Stimulated activated CD8-positive, alpha-beta memory T cell treated with anti-CD3 and anti-CD28 coated beads, Interleukin-7, amount 100 ng/mL, for 24 hours (primary cell): Measurements from ENCODE around the gene WDR93.

Experiments used
- DNase-seq: peaks from one replicate; pipeline ENCODE4 v3.0.0-alpha.2; 2020; ENCODE audit warnings: low read depth

Gene WDR93

DNA sequence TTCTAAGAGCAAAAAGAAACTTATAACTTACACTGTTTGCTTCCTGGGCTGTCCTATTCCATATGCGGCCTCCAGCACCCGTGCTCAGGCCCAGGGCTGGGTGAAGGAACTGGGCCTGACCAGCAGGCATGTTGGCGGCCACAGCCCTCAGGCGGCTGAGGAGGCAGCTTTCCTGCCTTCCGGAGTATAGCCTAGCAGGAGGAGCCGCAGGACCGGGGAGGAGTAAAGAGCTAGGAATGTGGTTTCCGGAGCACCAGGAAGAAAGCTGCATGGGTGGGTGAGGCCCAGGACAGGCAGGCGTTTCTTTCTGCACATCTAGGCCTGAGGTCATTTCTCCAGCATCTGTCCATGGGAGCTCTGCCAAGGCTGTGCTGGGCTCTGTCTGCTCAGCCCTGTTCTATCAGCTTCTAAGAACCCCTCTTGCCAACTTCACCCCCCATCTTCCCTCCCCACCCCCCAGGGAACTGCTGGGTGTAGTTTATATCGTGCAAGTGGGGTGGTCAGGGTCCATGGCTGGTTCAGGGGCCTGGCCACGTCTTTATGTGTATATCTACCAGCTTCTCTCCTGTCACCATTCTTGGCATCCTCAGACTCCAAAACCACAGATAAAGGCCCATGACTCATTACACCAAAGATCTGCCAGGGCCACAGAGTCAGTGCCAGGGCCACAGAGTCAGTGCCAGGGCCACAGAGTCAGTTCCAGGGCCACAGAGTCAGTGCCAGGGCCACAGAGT, 27.6 kb upstream of the WDR93 start:
- no peak for DNase-seq

DNA sequence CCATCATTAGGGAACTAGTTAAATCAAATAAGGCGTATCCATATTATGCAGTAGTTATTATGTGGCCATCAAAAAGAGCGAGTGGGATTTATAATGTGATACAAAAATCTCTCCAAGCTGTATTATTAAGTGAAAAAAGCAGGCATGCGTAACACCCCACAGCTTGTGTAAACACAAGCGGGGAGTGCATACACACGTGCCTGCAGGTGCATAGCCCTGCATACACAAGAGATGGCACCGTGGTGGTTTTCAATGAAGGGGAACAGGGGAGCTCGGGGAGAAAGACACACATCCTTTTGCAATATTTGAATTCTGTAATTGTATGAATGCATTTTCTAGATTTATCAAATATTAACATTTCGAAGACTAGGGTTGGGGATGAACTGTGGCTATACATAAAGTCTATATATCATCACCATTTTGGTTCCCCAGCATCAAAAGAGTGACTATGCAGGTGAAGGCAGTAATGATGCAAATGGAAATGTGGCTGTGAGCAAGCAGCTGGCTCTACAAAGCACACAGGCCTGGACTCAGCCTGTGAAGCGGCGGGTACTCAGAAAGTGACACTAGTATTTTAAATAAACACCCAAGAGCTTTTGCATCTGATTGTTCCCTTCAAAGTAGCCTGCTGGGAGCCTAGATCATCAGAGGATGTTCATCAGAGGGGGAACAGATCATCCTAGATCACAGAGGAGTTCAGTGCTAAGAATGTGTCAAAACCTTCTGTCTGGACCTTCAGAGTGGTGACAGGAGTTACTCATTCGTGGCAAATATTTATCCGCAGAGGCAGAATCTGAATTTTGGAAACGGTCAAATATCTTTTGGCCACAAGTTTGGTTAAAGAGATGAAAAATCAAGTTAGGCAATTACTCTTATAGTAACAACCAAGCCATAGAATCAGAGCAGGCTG, 25.9 kb upstream of the WDR93 start:
- no peak for DNase-seq

DNA sequence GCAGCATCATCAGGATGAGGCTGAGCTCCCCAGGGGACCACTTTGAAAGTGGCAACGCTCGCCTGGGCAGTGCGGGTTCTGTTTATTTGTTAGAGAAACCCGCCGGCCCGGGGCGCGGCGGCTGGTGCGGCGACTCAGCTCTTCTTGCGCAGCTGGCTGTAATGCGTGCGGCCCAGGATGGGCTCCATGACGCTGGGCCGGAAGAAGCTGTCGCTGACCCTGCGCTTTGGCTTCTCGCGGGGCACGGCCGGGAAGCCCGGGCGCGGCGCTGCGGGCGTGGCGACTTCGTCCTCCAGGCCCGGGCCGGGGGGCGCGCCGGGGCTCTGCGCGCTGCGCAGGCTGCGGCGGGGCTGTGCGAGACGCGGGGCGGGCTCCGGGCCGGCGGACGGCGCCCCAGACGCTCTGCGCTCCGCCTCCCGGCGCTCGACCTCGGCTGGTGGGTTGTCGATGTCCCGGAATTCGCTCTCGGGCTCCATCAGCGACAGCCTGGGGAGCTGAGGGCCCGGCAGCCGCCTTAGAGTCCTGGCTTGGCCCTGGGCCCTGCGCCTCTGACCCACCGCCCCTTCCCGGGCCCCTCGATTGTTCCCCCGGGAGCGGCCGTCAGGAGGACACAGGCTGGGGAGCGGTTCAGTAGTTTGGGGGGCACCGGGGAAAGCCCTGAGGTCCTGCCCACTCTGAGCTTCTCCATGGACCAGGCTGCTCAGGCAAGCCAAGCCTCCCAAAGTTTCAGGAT, 25.0 kb upstream of the WDR93 start:
- DNase-seq = no peak

DNA sequence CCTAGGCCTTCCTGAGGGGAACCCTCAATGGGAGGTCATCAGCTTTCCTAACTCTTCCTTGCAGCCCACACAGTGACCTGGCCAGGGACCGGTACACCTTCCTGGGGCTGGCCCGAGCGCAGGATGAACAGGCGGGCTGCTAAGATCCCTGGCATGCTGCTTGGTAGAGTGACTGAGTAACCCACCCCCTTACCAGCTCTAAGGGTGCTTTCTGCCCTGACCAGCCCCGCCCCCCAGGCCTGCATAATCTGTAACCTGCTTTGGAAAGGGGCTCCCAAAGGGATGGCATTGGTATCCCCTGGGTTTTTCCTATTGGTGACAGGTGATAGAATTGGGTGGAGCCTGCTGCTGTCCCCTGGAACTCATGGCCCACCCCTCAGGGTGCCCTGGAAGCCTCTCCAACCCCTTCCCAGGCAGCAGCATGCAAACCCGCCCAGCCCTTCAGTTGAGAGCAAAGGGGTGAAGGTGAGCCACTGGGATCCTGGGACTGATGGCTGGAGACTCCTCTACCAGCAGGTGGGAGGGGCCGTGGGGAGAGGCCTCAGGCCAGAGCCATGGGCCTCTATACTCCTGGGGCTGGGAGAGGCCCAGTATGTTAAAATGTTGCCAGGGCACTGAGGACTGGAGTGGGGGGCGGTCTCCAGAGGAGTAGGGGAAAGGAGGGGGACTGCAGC, 24.3 kb upstream of the WDR93 start:
- DNase-seq = no peak

DNA sequence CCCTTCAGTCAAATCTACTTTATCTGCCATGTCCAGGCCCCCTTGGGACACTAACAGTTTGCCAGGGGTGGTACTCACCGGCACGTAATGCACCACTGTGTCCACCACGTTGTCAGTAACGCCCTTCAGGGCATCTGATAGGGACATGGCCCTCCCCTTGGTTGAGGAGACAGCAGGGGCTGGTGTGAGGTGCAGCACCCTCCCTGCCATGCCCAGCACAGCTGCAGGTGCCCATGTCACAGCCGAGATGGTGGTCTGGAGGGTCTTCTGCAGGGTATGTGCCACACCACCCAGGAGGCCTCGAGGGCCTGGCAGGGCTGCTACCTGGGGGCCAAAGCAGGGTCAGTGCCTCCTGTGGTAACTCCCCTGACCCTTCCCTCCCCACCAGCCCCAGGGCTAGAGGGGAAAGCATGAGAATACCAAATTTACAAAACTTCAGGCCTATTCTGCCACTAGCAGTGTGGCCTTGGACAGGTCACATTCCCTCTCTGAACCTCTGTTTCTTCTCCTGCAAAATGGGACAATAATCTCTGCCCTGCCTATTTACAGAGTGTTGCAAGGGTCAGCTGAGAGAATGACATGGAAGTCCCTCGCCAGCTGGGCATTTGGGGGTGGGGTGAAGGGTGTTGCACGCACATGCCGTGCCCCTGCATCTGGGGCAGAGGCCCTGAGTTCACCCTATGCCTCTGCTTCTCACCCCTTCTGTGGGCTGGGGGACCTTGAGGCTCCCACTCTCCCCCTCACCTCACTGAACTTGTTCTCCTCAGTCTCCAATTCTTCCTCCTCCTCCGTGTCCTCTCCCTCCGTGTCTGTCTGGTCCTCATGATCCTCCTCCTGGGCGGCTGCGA, 23.5 kb upstream of the WDR93 start:
- no peak for DNase-seq

DNA sequence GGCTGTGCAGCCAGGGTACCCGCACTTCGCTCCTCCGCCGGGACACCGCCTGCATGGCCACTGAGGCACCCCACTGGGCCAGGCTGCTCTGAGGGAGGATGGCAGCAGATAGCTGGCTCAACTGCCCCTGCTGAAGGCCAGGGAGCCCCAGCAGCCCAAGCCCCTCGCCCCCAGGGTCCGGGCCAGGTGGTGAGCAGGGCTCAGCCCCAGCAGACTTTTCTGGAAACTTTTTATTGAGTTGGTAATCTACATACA, 23.0 kb upstream of the WDR93 start:
- DNase-seq = no peak

GRCh38 chr15:89668171-89668570, 22.4 kb upstream of the WDR93 start:
- DNase-seq = no peak

DNA sequence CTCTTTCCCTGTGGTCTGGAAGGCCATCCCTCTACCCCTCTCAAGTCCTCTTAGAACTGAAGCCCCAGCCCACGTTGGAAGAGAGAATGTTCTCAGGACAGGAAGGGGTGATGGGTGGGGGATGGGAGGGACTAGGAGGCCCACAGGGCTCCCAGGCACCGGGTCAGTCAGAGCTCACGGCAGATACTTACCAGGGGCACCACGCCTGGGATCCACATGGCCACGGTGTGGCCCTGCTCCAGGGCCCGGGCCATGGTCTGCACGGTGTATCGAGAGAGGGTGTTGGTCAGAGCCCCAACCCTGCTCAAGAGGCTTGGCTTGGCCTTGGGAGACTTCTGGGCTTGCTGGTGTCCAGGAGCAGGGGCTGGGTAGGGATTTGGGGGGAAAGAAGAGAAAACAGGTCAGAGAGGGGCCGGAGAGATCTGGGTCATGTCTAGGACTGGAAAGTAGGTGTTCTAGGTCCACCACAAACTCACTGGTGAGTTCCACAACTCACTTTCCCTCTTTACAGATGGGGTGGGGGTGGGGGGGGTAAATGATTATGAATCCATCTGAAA, 21.2 kb upstream of the WDR93 start:
- DNase-seq = no peak

GRCh38 chr15:89669941-89670340, 20.7 kb upstream of the WDR93 start:
- DNase-seq = no peak

DNA sequence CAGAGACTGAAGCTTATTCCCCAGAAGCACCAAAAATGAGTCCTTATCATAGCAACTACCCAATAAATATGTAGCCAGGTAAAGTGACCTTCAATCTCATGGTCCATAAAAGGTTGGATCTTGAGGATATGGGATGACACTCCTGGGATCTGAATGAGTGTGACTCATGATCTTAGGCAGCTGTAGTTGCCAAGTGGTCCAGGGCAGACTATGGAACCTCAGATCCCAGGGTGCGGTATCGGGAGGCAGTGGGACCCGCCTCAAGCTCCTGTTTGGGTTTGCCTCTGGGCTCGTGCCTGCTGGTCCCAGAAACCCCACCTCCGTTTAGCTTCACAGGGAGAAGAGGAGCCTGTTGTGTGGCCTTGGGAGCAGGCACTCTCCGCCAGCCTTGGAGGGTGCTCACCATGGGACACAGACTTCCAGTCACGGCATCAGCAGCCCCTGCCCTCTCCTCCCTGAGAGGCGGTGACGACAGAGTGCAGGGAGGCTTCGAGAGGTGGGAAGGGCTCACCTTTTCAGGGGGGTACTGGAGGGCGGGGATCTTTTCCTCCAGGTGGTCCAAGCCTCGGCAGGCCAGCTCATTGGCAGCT, 19.5 kb upstream of the WDR93 start:
- no peak for DNase-seq

GRCh38 chr15:89671687-89672086, 18.9 kb upstream of the WDR93 start:
- DNase-seq = no peak

DNA sequence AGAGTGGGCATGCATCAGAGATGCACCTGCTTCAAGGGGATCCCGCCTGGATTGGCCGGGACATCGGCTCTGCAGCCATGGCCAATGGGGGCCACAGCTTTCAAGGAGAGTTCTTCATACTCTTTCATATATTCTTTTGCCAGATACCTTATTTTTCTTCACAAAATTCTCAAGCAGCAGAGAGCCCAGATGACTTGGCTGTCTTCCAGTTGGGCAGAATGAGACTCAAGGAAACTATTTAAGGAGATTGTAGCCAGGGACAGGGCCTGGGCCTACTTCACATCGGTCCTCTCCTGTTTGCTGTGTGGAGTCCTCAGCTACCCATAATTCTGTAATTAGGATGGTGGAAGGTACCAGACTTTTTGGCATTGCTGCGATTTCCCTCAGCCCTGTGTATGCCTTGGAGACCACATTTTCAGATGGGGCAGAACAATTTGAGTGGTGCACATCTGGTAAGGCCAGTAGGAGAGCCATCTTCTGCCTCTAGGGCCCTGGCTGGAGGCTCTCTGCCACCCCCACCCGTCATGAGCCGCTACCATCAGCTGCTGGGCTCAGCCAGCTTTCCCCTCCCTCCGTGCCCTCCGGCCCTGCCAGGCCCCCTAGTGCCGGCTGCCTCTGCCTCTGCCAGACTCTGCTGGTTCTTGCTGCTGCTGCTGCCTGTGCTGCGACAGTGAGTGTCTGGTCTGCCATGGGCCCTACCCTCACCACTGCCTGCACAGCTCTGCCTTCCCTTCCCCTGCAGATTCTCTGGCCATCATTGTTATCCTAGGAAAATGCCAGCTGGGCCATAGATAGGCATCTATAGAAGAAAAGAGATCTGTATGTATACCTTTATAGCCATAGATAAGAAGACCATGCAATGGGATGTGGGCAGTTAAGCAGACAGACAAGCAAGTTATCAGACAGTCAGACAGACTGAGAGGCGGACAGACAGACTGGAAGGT, 18.1 kb upstream of the WDR93 start:
- no peak for DNase-seq

- DNase-seq = no peak
Observed at GRCh38 chr15:89673165-89673512, 17.5 kb upstream of the WDR93 start.

DNA sequence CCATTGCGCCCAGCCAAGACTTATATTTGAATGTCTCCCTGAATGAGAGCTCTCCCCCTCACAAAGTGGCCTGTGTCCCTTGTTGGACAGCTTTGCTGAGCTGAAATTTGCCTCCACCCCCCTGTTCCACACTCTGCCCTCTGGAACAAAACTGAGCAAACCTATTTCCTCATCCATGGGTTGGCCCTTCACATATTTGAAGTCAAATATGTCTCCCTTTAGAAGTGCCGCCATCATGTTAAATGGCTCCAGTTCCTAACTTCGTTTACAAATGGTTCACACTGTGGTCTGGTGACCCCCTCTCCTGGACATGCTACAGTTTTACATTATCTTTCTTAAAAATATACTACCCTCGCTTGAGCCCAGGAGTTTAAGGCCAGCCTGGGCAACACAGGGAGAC, 16.1 kb upstream of the WDR93 start:
- no peak for DNase-seq

DNA sequence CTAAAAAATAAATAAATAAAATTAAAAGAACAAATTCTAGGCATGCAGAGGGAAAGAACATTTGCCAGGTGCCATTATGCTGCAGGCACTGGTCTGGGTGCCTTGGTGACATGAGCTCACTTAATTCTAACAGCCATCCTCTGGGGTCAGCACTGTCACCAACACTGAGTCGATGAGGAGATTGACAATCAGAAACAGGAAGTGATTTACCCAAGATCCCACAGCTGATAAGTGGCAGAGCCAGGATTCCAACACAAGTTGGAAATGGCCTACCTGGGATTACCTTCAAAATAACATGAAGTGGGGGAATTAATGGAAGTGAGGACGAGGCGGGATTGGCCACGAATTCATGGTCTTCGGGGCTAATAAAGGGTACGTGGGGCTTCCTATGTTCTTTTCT, 15.0 kb upstream of the WDR93 start:
- DNase-seq = no peak

GRCh38 chr15:89677381-89677780, 13.2 kb upstream of the WDR93 start:
- no peak for DNase-seq

DNA sequence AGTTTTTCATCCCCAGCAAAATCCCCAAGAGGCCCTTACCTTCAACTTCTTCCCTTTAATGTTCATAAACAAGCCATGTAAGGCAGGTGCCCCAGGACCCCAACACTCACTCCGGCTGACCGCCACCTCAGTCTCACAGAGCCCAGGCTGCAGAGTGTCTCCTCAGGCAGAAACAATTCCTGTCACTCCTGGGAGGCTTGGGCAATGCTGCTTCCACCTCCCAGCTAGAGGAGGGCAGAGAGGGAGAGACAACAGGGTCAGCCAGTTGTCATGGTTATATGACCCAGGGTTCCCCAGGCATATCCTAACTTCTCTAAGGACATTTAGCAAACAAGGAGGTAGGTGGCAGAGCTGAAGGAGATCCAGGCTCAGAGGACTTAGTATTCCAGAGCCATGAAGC, 11.4 kb upstream of the WDR93 start, which contains the start of gene PLIN1:
TSS of gene PLIN1 (minus strand) at position 156 of the 400 bp plus-strand sequence. CDS start 1,878 bp downstream, outside the sequence.
- no peak for DNase-seq

DNA sequence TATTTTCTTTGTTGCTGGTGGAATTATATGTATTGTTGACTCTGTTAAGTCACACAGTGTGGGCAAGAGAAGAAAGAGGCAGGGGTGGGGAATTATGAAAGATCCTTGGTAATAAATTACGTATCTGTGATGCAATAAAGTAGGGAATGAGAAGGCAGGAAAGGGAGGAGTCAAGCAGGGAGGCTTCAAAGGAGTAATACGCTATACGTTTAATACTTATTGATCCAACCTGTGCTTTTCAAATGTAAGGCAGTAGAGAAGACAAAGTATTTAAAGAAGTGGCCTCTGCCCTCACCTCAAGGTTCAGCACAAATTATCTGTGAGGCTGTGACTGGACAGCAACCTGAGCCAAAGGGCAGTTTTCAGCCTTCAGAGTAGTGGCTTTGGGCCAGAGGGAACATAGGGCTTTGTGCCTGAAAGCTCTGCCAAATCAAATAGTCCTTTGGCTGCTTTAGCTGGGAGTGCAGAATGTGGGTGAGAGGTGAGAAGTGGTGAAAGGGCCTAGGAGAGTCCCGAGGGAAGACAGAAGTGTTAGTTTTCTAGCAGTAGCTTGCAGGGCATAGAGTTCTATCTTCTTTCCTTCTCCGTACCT, 10.2 kb upstream of the WDR93 start:
- DNase-seq = no peak

DNA sequence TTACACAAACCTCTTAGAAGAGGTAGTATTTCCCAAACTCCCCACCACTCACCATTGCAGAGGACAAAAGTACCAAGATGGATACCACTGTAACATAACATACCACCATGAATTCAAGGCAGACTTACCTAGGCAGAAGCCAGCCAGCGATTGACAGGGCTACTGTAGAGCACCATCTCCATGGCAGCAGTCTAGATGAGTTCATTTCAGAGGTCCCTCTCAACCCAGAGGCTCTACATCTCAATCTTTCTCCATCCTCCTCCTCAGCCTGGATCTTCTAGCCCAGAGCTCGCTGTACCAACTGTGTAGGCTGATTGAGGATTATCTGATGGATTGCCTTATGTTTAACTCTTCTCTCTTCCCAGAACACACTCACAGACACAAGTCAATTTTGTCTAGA, 9.5 kb upstream of the WDR93 start:
- no peak for DNase-seq
